ENCODE results near the gene ADO.

ADO gene

DNA sequence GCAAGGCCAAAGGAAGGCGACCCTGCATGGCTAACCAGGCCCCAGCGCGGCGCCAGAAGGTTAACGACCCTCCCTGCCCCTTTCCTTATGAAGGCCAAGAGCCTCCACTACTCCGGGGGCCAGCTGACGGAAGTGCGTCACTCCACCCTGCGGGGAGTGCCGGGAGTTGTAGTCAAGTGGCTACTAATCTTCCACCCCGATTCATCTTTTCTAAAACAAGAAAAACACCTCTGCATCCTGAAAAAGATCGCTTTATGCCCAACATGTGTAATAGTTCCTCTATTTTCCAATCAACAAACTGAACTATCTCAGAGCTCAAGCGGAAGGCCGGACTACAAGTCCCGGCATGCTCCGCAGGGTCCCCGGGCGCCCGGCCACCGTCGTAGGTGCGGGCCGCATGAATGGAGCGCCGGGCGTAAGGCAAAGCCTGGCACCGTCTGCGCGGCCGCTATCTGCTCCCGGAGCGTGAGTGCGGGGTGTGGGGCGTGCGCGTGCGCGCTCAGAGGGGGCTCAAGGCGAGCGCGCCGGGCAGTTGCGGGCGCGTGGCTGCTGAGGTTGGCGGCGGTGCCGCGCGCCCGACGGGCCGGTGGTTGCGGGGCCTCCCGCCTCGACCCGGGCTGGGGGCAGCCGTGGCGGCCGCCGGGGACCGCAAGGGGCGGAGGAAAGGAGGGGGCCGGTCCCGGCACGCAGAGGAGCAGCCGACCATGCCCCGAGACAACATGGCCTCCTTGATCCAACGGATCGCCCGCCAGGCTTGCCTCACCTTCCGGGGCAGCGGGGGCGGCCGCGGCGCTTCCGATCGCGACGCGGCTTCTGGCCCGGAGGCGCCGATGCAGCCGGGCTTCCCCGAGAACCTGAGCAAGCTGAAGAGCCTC is at the start of gene ADO:
ADO (plus strand) TSS at position 365 of the 875 bp plus-strand sequence; CDS start at position 705, 340 bp downstream.
- Histone ChIP-seq H3K4me1 (ENCODE audit: control insufficient read depth in 5 of 5, insufficient read depth in 5 of 5, low read length in 5 of 5) (peaks cover 2 to 40% (median 32%) of the 10 kb centered on the region in 5 donors), H3K27me3 (ENCODE audit: control insufficient read depth in 5 of 5, insufficient read depth in 4 of 5, low read length in 5 of 5) (no peaks in the 10 kb centered on the region), H3K36me3 (ENCODE audit: control insufficient read depth in 5 of 5, insufficient read depth in 5 of 5, low read length in 5 of 5) (no peaks in the 10 kb centered on the region), H3K9me3 (ENCODE audit: control insufficient read depth in 5 of 5, low read length in 5 of 5) (no peaks in the 10 kb centered on the region), H3K9ac (ENCODE audit: low read length in 5 of 5) (peak within 1 kb of the TSS; percentile 83 to 96 (median 93)), H3K4me3 (ENCODE audit: low read depth in 1 of 5, low read length in 5 of 5) (peak within 1 kb of the TSS; percentile 87 to 99 (median 93)), H3K27ac (ENCODE audit: low read depth, low read length) (peak within 1 kb of the TSS; percentile 97)

DNA sequence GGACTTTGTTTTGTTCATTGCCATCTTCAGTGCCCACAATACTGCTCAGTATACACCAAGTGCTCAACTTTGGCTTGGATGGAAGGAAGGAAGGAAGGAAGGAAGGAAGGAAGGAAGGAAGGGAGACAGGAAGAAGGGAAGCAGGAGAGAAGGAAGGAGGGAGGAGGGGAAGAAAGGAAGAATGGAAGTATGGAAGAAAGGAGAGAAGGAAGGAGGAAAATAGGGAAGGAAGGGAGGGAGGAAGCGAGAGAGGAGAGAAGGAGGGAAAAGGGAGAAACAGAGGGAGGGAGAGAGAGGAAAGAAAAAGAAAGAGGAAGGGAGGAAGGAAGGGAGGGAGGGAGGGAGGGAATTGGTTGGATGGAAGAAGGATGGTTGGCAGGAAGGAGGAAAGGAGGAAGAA is 49.6 kb upstream of the ADO start:
- H3K36me3 ChIP-seq (ENCODE audit: control insufficient read depth in 5 of 5, insufficient read depth in 5 of 5, low read length in 5 of 5): no peaks in the 10 kb centered on the region
- no peak overlapping the region for H3K9ac ChIP-seq (ENCODE audit: low read length in 5 of 5)
- H3K27me3 ChIP-seq (ENCODE audit: control insufficient read depth in 5 of 5, insufficient read depth in 4 of 5, low read length in 5 of 5): no peaks in the 10 kb centered on the region
- peaks cover 0 to 7% (median 3%) of the 10 kb centered on the region in 5 donors for H3K4me1 ChIP-seq (ENCODE audit: control insufficient read depth in 5 of 5, insufficient read depth in 5 of 5, low read length in 5 of 5)
- H3K27ac ChIP-seq (ENCODE audit: low read depth, low read length): no peak overlapping the region
- no peak overlapping the region for H3K4me3 ChIP-seq (ENCODE audit: low read depth in 1 of 5, low read length in 5 of 5)
- H3K9me3 ChIP-seq (ENCODE audit: control insufficient read depth in 5 of 5, low read length in 5 of 5): no peaks in the 10 kb centered on the region

DNA sequence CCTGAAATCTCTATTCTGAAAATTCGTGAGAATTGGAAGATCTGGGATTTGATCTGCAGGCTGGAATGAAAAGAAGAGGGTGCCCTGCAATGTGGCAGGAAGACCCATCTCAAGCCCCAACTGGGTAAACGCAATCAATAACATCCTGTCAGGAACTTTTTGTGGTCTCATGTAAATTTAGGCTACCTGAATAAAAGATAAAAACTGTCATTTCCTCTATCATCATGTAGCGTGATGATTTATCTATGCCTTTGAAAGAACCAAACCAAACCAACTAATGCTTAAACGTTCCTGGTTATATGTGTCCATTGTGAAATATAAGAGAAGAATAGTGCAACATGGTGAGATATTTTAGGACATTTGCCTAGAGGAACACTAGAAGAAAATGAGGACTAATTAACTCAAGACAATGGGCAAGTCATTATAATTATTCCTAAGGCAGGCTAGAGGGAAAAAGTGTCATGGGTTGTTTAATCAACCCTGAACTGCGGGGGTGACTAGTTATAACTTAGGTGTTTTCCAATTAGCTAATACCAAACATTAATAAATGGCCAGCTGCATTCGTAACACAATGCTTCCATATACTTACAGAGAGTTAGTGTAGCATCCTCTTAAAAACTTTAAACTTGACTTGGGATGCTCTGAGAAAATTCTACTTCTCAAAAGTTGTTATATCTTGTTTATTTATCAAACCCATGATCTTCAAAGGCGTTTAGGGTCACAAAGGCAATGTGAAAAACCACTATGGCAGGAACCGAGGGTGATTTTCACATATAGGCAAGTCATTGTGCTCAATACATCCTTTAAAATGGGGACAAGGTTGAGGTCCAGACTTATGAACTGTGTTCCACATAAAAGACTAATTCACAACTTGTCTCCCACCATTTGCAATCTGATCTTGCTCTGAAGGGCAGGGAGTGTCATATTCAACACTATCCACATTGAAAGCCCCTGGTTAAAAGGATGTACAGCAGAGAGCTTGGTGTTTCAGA is 48.6 kb upstream of the ADO start:
- no peak overlapping the region for H3K27ac ChIP-seq (ENCODE audit: low read depth, low read length)
- no peak overlapping the region for H3K4me3 ChIP-seq (ENCODE audit: low read depth in 1 of 5, low read length in 5 of 5)
- H3K9me3 ChIP-seq (ENCODE audit: control insufficient read depth in 5 of 5, low read length in 5 of 5): no peaks in the 10 kb centered on the region
- H3K36me3 ChIP-seq (ENCODE audit: control insufficient read depth in 5 of 5, insufficient read depth in 5 of 5, low read length in 5 of 5): no peaks in the 10 kb centered on the region
- no peaks in the 10 kb centered on the region for H3K27me3 ChIP-seq (ENCODE audit: control insufficient read depth in 5 of 5, insufficient read depth in 4 of 5, low read length in 5 of 5)
- no peak overlapping the region for H3K9ac ChIP-seq (ENCODE audit: low read length in 5 of 5)
- peaks cover 0 to 16% (median 4%) of the 10 kb centered on the region in 5 donors for H3K4me1 ChIP-seq (ENCODE audit: control insufficient read depth in 5 of 5, insufficient read depth in 5 of 5, low read length in 5 of 5)

DNA sequence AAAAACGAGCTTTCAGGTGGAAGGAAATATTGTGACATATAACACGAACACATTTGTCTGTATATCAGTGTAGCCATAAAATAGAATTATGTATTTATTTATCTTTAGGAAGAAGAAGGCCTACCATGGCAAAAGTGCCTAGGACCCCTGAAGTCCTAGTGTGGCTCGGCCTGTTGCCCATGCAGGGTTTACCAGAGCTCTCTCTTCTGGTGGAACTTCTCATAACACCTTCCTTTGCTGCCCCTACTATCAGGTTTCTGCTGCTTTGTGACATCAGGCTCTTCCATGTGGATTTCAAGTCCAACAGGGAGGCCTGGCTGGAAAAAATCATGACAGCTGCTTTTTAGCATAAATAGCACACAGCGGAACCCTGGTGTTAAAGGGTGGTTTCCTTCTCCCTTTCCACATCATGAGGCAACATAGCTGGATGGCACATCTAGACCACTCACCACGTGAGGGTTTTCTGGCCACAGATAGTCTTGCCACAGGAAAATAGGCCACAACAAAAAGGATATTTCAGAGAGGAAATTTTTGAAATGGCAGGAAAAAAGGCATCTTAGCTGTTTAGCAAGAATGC is 44.8 kb upstream of the ADO start:
- Histone ChIP-seq H3K9ac (ENCODE audit: low read length in 5 of 5) (peak overlapping the region in 1 of 5 donors; percentile 18), H3K27ac (ENCODE audit: low read depth, low read length) (peak overlapping the region; percentile 38), H3K4me3 (ENCODE audit: low read depth in 1 of 5, low read length in 5 of 5) (no peak overlapping the region), H3K4me1 (ENCODE audit: control insufficient read depth in 5 of 5, insufficient read depth in 5 of 5, low read length in 5 of 5) (peaks cover 0 to 20% (median 4%) of the 10 kb centered on the region in 5 donors), H3K9me3 (ENCODE audit: control insufficient read depth in 5 of 5, low read length in 5 of 5) (no peaks in the 10 kb centered on the region), H3K36me3 (ENCODE audit: control insufficient read depth in 5 of 5, insufficient read depth in 5 of 5, low read length in 5 of 5) (no peaks in the 10 kb centered on the region), H3K27me3 (ENCODE audit: control insufficient read depth in 5 of 5, insufficient read depth in 4 of 5, low read length in 5 of 5) (no peaks in the 10 kb centered on the region)

DNA sequence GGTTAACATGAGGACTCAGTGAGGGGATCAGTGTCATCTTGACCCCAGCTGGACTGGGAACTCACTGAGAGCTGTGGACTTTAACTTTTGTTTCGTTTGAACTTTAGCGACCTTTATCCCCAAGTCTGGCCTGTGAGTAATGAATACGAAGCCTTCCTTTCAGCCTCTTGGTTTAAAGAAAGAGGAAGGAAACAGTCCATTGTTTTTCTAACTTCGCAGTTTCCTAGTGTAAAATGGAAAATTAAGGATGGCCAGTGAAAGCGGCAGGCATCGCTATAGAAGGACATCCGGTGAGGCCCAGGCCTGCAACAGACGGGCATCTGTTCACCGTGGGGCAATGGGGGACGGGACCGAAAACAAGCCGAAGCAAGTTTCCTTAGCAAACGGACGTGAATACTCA is 44.1 kb upstream of the ADO start:
- Histone ChIP-seq H3K4me3 (ENCODE audit: low read depth in 1 of 5, low read length in 5 of 5) (no peak overlapping the region), H3K27me3 (ENCODE audit: control insufficient read depth in 5 of 5, insufficient read depth in 4 of 5, low read length in 5 of 5) (no peaks in the 10 kb centered on the region), H3K4me1 (ENCODE audit: control insufficient read depth in 5 of 5, insufficient read depth in 5 of 5, low read length in 5 of 5) (peaks cover 0 to 20% (median 4%) of the 10 kb centered on the region in 5 donors), H3K27ac (ENCODE audit: low read depth, low read length) (peak overlapping the region; percentile 38), H3K9me3 (ENCODE audit: control insufficient read depth in 5 of 5, low read length in 5 of 5) (no peaks in the 10 kb centered on the region), H3K9ac (ENCODE audit: low read length in 5 of 5) (no peak overlapping the region), H3K36me3 (ENCODE audit: control insufficient read depth in 5 of 5, insufficient read depth in 5 of 5, low read length in 5 of 5) (no peaks in the 10 kb centered on the region)

DNA sequence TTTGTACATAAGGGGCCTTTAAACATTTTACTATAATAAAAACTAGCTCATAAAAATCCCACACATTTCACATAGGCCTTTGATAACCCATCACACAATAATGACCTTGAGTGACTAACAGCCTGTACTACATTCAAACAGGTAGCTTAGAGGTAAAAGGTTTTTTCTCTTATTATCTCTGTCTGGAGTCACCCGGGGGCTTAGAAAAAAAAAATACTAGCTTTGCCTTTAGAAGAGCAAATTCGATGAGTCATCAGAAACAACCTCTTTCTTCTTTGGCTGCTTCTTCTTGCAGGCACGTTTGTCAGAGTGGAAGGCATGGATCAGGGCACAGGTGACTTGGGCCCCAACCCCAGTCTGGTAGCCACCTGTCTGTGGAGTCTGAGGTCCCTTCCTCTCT is 43.4 kb upstream of the ADO start:
- Histone ChIP-seq H3K27me3 (ENCODE audit: control insufficient read depth in 5 of 5, insufficient read depth in 4 of 5, low read length in 5 of 5) (no peaks in the 10 kb centered on the region), H3K36me3 (ENCODE audit: control insufficient read depth in 5 of 5, insufficient read depth in 5 of 5, low read length in 5 of 5) (no peaks in the 10 kb centered on the region), H3K27ac (ENCODE audit: low read depth, low read length) (no peak overlapping the region), H3K4me3 (ENCODE audit: low read depth in 1 of 5, low read length in 5 of 5) (no peak overlapping the region), H3K9ac (ENCODE audit: low read length in 5 of 5) (no peak overlapping the region), H3K4me1 (ENCODE audit: control insufficient read depth in 5 of 5, insufficient read depth in 5 of 5, low read length in 5 of 5) (peaks cover 0 to 20% (median 4%) of the 10 kb centered on the region in 5 donors), H3K9me3 (ENCODE audit: control insufficient read depth in 5 of 5, low read length in 5 of 5) (no peaks in the 10 kb centered on the region)

DNA sequence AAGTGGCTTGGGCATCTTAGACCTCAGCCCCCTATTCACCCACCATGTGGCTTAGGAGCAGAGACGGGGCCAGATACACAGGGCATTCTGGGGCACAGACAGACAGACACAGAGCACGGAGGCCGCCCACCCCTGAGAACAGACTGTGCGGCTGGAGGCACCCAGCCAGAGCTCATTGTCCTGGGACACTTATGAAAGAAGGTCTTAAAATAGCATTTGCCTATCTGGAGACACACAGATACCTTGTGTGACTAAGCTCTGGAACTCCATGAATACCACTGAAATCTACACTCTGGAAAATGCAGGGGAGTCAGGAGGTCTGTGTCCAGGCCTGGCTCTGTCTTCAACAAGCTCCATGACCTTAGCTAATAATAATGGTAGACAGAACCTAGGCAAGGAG is 41.4 kb upstream of the ADO start:
- H3K27me3 ChIP-seq (ENCODE audit: control insufficient read depth in 5 of 5, insufficient read depth in 4 of 5, low read length in 5 of 5): no peaks in the 10 kb centered on the region
- no peaks in the 10 kb centered on the region for H3K36me3 ChIP-seq (ENCODE audit: control insufficient read depth in 5 of 5, insufficient read depth in 5 of 5, low read length in 5 of 5)
- no peak overlapping the region for H3K27ac ChIP-seq (ENCODE audit: low read depth, low read length)
- no peak overlapping the region for H3K9ac ChIP-seq (ENCODE audit: low read length in 5 of 5)
- no peak overlapping the region for H3K4me3 ChIP-seq (ENCODE audit: low read depth in 1 of 5, low read length in 5 of 5)
- H3K4me1 ChIP-seq (ENCODE audit: control insufficient read depth in 5 of 5, insufficient read depth in 5 of 5, low read length in 5 of 5): peaks cover 0 to 20% (median 4%) of the 10 kb centered on the region in 5 donors
- H3K9me3 ChIP-seq (ENCODE audit: control insufficient read depth in 5 of 5, low read length in 5 of 5): no peaks in the 10 kb centered on the region

DNA sequence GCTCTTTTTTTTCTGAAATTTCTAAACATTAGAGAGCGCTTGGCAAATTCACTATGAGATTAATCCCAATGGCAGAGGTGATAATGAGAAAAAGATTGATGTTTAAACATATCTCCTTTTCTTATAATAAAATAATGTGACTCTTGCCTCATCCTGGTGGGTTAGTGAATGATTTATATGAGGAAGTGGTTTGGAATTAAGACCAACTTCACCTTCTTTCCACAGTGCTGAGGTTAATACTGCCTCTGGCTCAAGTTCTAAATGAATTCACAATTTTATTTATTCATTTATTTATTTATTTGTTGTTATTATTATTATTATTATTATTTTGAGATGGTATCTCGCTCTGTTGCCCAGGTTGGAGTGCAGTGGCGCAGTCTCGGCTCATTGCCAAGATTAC is 40.5 kb upstream of the ADO start:
- Histone ChIP-seq H3K9me3 (ENCODE audit: control insufficient read depth in 5 of 5, low read length in 5 of 5) (no peaks in the 10 kb centered on the region), H3K9ac (ENCODE audit: low read length in 5 of 5) (no peak overlapping the region), H3K4me3 (ENCODE audit: low read depth in 1 of 5, low read length in 5 of 5) (no peak overlapping the region), H3K27me3 (ENCODE audit: control insufficient read depth in 5 of 5, insufficient read depth in 4 of 5, low read length in 5 of 5) (no peaks in the 10 kb centered on the region), H3K27ac (ENCODE audit: low read depth, low read length) (no peak overlapping the region), H3K4me1 (ENCODE audit: control insufficient read depth in 5 of 5, insufficient read depth in 5 of 5, low read length in 5 of 5) (peaks cover 0 to 20% (median 4%) of the 10 kb centered on the region in 5 donors), H3K36me3 (ENCODE audit: control insufficient read depth in 5 of 5, insufficient read depth in 5 of 5, low read length in 5 of 5) (no peaks in the 10 kb centered on the region)

DNA sequence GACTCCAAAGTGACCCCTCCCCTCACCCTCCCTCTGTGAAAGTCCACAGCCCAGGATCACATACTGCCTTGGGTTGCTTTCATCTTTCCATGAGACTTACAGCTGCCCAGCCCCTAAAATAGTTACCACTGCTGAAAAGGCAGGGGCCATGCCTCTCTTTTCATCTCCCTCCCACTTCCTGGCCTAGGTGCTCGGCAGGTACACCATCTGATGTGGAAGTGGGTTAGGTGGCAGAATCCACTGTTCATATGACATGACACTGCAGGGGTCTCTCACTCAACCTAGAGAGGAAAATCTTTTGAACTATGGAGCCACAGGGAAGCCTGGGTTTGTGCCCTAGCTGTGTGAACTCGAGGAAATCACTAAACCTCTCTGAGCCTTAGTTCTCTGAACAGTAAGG is 38.8 kb upstream of the ADO start:
- no peaks in the 10 kb centered on the region for H3K9me3 ChIP-seq (ENCODE audit: control insufficient read depth in 5 of 5, low read length in 5 of 5)
- no peak overlapping the region for H3K9ac ChIP-seq (ENCODE audit: low read length in 5 of 5)
- peaks cover 0 to 11% (median 8%) of the 10 kb centered on the region in 5 donors for H3K4me1 ChIP-seq (ENCODE audit: control insufficient read depth in 5 of 5, insufficient read depth in 5 of 5, low read length in 5 of 5)
- H3K4me3 ChIP-seq (ENCODE audit: low read depth in 1 of 5, low read length in 5 of 5): no peak overlapping the region
- H3K27ac ChIP-seq (ENCODE audit: low read depth, low read length): no peak overlapping the region
- no peaks in the 10 kb centered on the region for H3K36me3 ChIP-seq (ENCODE audit: control insufficient read depth in 5 of 5, insufficient read depth in 5 of 5, low read length in 5 of 5)
- H3K27me3 ChIP-seq (ENCODE audit: control insufficient read depth in 5 of 5, insufficient read depth in 4 of 5, low read length in 5 of 5): no peaks in the 10 kb centered on the region

Data from subcutaneous abdominal adipose tissue (tissue), 5 donors.